GM19025 (cell line): ENCODE measurements around the gene FRMD4A.

Experiments
- ATAC-seq: cut with Tn5 transposase; IDR thresholded peaks from one replicate; pipeline ENCODE4 v1.9.1; 2021; ENCODE audit warnings: mild to moderate bottlenecking, low read depth, moderate library complexity; ENCODE audit not compliant: unreplicated experiment

The FRMD4A gene

GRCh38 chr10:13997650-13998049, 333.1 kb downstream of the FRMD4A start:
- ATAC-seq, result no peak

GRCh38 chr10:13994932-13995331, 335.8 kb downstream of the FRMD4A start:
- no peak for ATAC-seq

DNA sequence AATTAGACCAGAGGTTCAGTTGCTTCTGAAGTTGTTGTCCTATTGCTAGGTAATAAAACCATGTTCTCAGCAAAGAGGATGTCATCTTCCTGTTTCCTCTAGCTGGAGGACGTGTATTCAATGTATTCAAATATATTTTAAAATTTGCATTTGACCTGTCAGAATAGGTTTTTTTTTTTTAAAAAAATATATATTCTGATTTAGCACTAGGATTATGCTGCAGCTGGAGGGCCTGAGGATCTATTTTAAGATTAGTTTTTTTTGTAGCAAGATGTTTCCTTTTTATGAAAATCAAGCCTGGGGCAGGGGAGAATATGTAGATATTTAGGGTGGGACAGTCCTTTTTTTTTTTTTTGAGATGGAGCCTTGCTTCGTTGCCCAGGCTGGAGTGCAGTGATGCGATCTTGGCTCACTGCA, 337.0 kb downstream of the FRMD4A start:
- ATAC-seq, result no peak

- ATAC-seq, result no peak
Measured at GRCh38 chr10:13993169-13993568, 337.6 kb downstream of the FRMD4A start.

DNA sequence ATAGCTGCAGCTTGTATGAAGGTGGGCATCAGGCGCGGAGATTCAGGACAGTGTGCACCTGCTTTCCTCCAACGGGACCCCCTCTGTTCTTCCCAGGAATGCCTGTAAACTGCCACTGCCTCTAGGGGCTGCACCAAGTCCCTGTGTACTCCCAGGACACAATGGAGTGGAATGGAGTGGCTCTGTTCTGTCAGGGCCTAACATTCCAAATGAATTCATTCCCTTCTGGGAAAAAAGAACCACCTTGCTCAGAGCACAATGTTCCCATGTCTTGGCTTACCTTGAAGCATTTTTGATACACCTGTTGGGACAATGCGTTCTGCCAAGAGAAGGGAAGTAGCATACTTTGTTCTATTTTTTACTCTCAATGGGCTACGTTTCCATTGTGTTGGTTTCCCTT, 339.4 kb downstream of the FRMD4A start:
- ATAC-seq, result no peak

DNA sequence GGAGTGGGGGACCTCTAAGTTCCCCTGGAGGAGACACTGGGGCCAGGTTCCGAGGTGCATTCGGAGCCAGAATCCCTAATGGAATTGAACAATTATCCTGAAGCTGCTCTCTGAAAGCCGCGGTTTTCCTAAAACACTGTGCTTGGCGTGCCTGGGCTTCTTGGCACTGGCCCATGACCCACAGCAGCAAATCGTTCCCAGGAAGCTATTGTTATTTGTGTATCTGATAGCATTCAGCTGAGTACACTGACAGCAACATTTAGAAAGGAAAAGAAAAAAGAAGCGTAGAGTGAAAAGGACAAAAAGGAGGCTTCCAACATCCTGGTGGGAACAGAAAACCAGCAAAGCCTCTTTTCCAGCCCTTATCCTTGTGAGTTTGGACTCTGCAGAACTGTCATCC, 339.8 kb downstream of the FRMD4A start:
- no peak for ATAC-seq

- ATAC-seq, result no peak
Measured at GRCh38 chr10:13990392-13990805, 340.3 kb downstream of the FRMD4A start.

- no peak for ATAC-seq
Measured at GRCh38 chr10:13989616-13990015, 341.1 kb downstream of the FRMD4A start.

DNA sequence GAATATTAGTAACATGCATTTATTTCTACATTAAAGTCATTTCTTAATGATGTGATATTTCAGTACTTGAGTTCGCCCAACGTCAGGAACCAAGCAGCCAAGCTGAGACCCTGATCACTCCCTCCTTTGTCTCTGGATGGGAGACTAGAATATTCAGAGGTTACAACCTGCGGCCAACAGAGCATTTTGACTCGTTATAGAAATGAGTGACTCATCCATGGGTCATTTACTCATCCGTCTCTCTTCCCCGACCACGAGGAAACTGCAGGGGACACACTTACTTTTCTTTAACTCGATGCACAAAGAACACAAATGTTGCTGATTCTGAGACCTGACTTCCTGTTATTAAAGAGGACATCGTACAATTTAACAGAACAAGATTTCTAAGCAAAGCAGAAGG, 343.3 kb downstream of the FRMD4A start:
- ATAC-seq, result no peak

DNA sequence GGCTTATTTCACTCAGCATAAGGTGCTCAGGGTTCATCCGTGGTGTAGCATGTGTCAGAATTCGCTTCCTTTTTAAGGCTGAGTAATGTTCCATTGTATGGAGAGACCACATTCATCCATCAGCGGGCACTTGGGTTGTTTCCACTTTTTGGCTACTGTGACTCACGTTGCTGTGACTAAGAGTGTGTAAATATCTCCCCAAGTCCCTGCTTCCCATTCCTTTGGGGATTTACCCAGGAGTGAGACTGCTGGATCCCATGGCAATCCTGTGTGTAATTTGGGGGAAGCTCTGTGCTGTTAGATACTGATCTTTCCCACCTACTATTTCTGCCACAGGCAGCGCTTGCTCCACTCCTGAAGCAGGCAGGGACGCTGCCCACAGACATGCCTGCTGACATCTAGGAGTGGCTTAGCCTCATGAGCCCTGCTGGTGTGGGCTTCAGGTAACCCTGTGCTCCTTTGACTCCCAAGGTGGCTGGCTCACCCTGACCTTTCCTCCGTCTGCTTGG, 346.0 kb downstream of the FRMD4A start:
- ATAC-seq, result no peak

- no peak for ATAC-seq
Measured at GRCh38 chr10:13983035-13983434, 347.7 kb downstream of the FRMD4A start.

GRCh38 chr10:13978533-13979115, 352.1 kb downstream of the FRMD4A start:
- no peak for ATAC-seq

- no peak for ATAC-seq
Measured at GRCh38 chr10:13977861-13978532, 352.7 kb downstream of the FRMD4A start.

GRCh38 chr10:13973742-13974141, 357.0 kb downstream of the FRMD4A start:
- ATAC-seq, result no peak

GRCh38 chr10:13972609-13973008, 358.1 kb downstream of the FRMD4A start:
- ATAC-seq, result no peak

DNA sequence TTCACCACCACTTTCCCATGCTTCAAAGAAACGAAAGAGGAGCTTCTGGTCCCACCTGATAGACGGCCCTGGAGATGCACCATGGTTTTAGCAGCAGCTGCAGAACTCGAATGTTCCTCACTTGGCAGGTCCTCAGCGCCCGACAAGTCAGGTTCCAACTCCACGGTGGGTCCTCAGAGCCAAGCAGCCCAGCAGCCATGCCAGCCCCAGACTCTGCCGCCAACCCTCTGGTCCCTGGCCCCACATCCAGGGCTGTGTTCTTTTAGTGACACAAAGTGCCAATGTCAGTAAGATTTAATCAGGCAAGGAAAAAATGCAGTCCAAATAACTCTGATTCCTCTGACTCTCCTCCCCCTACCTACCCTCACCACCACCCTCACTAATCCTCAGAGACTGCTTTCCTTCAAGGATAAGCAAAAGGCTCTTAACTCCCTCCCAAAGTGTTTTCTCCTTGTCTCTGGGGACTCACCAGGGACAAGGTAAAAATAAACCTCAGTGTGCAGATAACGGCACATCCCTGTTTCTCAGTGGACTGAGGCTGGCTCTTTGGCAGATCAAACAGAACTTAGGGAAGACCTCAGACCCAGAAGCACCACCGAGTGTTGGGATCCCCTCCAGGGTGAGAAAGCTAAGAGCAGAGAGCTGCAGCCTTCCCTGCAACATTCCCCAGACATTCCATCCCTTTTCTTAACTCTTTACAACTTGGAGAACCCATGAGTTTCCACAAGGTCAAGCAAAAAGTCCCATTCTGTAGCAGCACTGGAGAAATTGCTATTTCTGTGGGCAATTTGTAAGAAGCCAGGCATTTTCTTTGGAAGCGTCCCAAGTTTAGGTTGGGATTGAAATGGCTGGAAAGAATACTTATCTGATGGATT, 358.9 kb downstream of the FRMD4A start:
- ATAC-seq, result no peak

GRCh38 chr10:13970957-13971353, 359.8 kb downstream of the FRMD4A start:
- ATAC-seq, result no peak

- no peak for ATAC-seq
Measured at GRCh38 chr10:13970236-13970956, 360.3 kb downstream of the FRMD4A start.

DNA sequence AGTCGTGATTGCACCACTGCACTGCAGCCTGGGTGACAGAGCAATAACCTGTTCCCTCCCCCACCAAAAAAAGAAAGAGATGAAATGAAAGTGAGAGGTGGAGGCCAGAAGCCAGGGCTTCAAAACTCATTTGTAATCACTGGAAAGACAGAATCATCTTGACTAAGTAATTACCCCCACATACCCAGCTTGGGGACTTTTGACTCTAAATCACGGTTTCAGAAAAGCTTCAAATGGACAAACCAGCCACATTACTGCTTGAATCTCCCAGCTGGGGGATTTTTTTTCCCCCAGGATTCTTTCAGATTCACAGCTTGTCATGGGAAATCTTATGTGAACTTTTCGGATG, 361.0 kb downstream of the FRMD4A start:
- ATAC-seq, result no peak

DNA sequence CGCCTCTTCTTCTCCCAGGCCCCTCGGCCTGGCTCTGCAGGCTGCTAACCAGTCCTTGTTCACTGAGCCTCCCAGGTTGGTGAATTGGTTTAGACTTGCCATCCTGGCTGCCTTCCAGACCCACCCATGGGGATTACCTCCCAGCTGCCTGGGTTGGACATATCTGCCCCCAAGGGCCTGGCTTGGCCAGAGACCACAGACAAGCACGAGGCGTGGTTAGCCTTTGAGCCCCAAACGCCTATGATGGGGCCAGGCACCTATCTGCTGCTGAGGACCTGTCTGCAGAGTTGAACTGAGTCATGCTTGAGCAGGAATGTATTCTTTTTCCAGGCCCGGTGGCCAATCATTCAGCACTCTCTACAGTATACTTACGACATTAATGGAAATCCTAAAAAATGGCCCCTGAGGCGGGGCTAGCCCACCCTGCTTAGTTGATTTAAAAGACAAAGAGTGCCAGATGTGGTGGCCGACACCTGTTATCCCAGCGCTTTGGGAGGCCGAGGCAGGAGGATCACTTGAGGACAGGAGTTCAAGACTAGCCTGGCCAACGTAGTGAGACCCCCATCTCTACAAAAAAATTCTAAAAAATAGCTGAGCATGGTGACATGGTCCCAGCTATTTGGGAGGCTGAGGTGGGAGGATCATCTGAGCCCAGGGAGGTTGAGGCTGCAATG, 361.5 kb downstream of the FRMD4A start:
- no peak for ATAC-seq
